ENCODE measurements around the gene TMEM131.
"Not testable (repeated sequence)": the region's sequence is repeated elsewhere in the genome, so short reads cannot be mapped to it uniquely, and the experiment has no call there.

TMEM131 gene

GRCh38 chr2:97935719-97936161 lies 60.0 kb downstream of the TMEM131 start:
- no peaks in the 10 kb centered on the region for H3K27me3 ChIP-seq (ENCODE audit: control insufficient read depth, insufficient read depth, low read length, poor library complexity, severe bottlenecking)
- H3K9me3 ChIP-seq (ENCODE audit: control insufficient read depth, low read length) = no peaks in the 10 kb centered on the region
- H3K27ac ChIP-seq (ENCODE audit: insufficient read depth, low read depth, low read length, poor library complexity, severe bottlenecking) = no peak overlapping the region
- H3K36me3 ChIP-seq (ENCODE audit: control insufficient read depth, insufficient read depth, low read length) = no peaks in the 10 kb centered on the region
- WGBS, 2 experiments = 6 to 10% methylated on average over 2 of the region's 2 CpGs
- H3K4me1 ChIP-seq (ENCODE audit: control insufficient read depth, insufficient read depth, low read length) = peaks cover 14% of the 10 kb centered on the region
- H3K4me3 ChIP-seq (ENCODE audit: insufficient read depth, low read depth, low read length) = no peak overlapping the region

DNA sequence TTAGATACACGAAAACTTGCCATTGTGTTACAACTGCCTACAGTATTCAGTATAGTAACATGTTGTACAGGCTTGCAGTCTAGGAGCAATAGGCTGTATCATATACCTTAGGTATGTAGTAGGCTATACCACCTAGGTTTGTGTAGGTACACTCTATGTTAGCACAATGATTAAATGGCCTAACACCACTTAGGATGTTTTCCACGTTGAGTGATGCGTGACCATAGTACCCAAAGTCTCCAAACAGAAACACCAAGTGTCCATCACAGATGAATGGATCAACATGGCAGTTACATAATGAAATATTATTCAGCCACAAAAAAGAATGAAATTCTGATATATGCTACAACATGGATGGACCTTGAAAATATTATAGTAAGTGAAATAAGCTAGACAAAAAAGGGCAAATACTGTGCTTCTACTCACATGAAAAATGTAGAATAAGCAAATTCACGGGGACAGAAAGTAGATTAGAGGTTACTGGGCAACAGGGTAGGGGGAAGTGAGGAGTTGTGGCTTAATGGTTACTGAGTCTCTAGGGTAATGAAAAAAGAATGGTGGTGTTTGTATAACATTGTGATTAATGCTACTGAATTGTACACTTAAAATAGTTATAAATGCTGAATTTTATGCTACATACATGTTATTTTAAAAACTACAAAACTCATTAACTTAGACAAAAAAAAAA lies 62.6 kb downstream of the TMEM131 start:
- Histone ChIP-seq H3K9me3 (ENCODE audit: control insufficient read depth, low read length) (no peaks in the 10 kb centered on the region), H3K36me3 (ENCODE audit: control insufficient read depth, insufficient read depth, low read length) (no peaks in the 10 kb centered on the region), H3K4me3 (ENCODE audit: insufficient read depth, low read depth, low read length) (no peak overlapping the region), H3K4me1 (ENCODE audit: control insufficient read depth, insufficient read depth, low read length) (peaks cover 14% of the 10 kb centered on the region), H3K27me3 (ENCODE audit: control insufficient read depth, insufficient read depth, low read length, poor library complexity, severe bottlenecking) (no peaks in the 10 kb centered on the region), H3K27ac (ENCODE audit: insufficient read depth, low read depth, low read length, poor library complexity, severe bottlenecking) (no peak overlapping the region)
- 92 to 100% methylated on average over 4 of the region's 4 CpGs for WGBS, 2 experiments

- no peak overlapping the region for H3K4me3 ChIP-seq (ENCODE audit: insufficient read depth, low read depth, low read length)
- peaks cover 14% of the 10 kb centered on the region for H3K4me1 ChIP-seq (ENCODE audit: control insufficient read depth, insufficient read depth, low read length)
- H3K36me3 ChIP-seq (ENCODE audit: control insufficient read depth, insufficient read depth, low read length) = no peaks in the 10 kb centered on the region
- no peaks in the 10 kb centered on the region for H3K27me3 ChIP-seq (ENCODE audit: control insufficient read depth, insufficient read depth, low read length, poor library complexity, severe bottlenecking)
- no peaks in the 10 kb centered on the region for H3K9me3 ChIP-seq (ENCODE audit: control insufficient read depth, low read length)
- H3K27ac ChIP-seq (ENCODE audit: insufficient read depth, low read depth, low read length, poor library complexity, severe bottlenecking) = no peak overlapping the region
Observed at GRCh38 chr2:97931858-97932225, 63.9 kb downstream of the TMEM131 start.

DNA sequence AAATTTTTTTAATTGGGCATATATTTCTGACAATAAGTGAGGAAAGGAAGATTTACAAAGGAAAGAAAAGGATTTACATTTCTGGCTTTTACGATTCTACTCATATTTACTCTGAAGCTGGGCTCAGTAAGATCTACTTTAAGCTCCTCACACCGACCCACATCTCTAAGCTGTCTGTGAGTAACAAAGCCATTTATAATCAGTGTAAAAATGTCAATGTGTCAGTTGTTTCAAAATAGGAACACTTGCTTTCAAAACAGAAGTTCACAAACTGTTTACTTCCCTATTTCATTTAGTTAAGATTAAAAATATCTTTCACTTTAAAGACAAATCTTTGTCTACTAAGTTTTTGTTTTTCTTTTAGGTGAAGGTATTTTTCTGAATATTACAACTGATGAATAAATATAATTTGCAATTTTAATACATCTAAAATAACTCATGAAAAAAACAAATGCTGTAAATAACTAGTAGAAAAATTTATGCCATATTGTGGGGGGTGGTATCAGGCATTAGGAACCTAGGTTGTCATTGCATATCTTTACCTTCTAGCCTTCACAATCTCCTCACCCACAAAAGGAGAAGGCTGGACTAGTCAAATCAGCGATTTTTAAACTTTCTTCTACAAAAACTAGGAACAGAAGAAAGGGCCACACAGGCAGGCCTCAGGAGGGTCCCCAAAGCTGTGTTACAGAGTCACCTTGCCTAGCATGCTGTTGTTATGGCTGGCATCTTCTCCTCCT lies 64.5 kb downstream of the TMEM131 start:
- Histone ChIP-seq H3K4me3 (ENCODE audit: insufficient read depth, low read depth, low read length) (no peak overlapping the region), H3K4me1 (ENCODE audit: control insufficient read depth, insufficient read depth, low read length) (peaks cover 12% of the 10 kb centered on the region), H3K36me3 (ENCODE audit: control insufficient read depth, insufficient read depth, low read length) (no peaks in the 10 kb centered on the region), H3K9me3 (ENCODE audit: control insufficient read depth, low read length) (no peaks in the 10 kb centered on the region), H3K27ac (ENCODE audit: insufficient read depth, low read depth, low read length, poor library complexity, severe bottlenecking) (no peak overlapping the region), H3K27me3 (ENCODE audit: control insufficient read depth, insufficient read depth, low read length, poor library complexity, severe bottlenecking) (no peaks in the 10 kb centered on the region)
- WGBS, 2 experiments = 75 to 79% methylated on average over 2 to 3 of the region's 3 CpGs

DNA sequence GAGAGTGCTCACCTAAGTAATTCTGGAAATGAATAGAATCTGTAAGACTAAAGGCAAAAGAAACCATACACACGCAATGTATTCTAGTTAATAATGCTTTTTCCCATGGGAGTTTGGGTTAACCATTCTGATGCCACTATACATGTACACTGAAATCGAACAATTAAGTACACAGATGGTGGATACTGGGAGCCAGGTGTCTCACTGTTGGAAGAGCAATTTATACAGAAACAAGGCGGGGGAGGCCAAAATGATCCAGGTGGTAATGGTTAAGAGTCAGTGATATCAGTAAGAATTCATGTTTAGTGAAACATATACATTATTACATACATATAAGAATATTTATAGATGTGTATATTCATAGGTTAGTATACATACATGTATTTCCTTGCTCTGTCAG lies 67.2 kb downstream of the TMEM131 start:
- Histone ChIP-seq H3K27me3 (ENCODE audit: control insufficient read depth, insufficient read depth, low read length, poor library complexity, severe bottlenecking) (no peaks in the 10 kb centered on the region), H3K36me3 (ENCODE audit: control insufficient read depth, insufficient read depth, low read length) (peaks cover 10% of the 10 kb centered on the region)
- WGBS, 2 experiments = 99 to 100% methylated on average over 3 of the region's 3 CpGs

DNA sequence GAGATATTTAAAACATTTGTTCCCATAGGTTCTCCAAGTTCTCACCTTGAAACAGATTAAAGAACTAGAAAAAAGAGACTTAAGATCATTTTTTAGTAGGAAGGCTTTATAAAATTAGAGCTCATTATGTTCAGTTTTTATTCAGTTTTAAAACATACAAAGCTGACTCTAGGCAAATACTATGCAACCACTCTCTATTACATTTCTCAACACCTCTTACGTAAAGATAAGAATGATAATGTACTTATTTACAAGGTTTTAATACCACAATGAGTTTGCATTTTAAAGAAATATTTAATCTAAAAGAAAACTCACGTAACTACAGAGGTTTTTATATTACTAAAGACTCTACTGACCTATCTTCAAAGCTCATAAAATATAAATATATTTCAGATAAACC lies 68.8 kb downstream of the TMEM131 start:
- WGBS, 2 experiments = 100% methylated on average over 1 of the region's 2 CpGs; no CpG with 5 or more reads in 1 of the 2 experiments
- no peak overlapping the region for H3K27ac ChIP-seq (ENCODE audit: insufficient read depth, low read depth, low read length, poor library complexity, severe bottlenecking)

More for the DNA sequence above, 67.2 kb downstream of the TMEM131 start:
- no peak overlapping the region for H3K27ac ChIP-seq (ENCODE audit: insufficient read depth, low read depth, low read length, poor library complexity, severe bottlenecking)
- no peak overlapping the region for H3K4me3 ChIP-seq (ENCODE audit: insufficient read depth, low read depth, low read length)
- H3K9me3 ChIP-seq (ENCODE audit: control insufficient read depth, low read length) = no peaks in the 10 kb centered on the region
- peaks cover 5% of the 10 kb centered on the region for H3K4me1 ChIP-seq (ENCODE audit: control insufficient read depth, insufficient read depth, low read length)

DNA sequence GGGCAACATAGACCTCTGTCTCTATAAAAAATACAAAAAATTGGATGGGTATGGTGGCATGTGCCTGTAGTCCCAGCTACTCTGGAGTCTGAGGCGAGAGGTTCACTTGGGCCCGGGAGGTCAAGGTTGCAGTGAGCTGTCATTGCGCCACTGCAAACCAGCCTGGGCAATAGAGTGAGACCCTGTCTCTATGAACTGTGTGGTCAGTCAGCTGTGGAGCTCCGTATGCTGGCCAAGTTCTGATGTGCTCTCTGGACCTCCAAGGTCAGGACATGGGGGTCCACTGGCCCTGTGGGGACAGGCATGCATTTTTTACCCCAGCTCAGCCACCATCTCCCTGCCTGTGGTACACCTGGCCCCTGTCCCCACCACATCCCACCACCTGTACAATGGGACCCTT lies 71.6 kb downstream of the TMEM131 start:
- no peak overlapping the region for H3K27ac ChIP-seq (ENCODE audit: insufficient read depth, low read depth, low read length, poor library complexity, severe bottlenecking)
- no peaks in the 10 kb centered on the region for H3K4me1 ChIP-seq (ENCODE audit: control insufficient read depth, insufficient read depth, low read length)
- no peaks in the 10 kb centered on the region for H3K9me3 ChIP-seq (ENCODE audit: control insufficient read depth, low read length)
- peaks cover 10% of the 10 kb centered on the region for H3K36me3 ChIP-seq (ENCODE audit: control insufficient read depth, insufficient read depth, low read length)
- H3K27me3 ChIP-seq (ENCODE audit: control insufficient read depth, insufficient read depth, low read length, poor library complexity, severe bottlenecking) = no peaks in the 10 kb centered on the region
- H3K4me3 ChIP-seq (ENCODE audit: insufficient read depth, low read depth, low read length) = no peak overlapping the region
- 86 to 96% methylated on average over 4 of the region's 4 CpGs for WGBS, 2 experiments

More for the DNA sequence above, 68.8 kb downstream of the TMEM131 start:
- Histone ChIP-seq H3K9me3 (ENCODE audit: control insufficient read depth, low read length) (no peaks in the 10 kb centered on the region), H3K27me3 (ENCODE audit: control insufficient read depth, insufficient read depth, low read length, poor library complexity, severe bottlenecking) (no peaks in the 10 kb centered on the region), H3K36me3 (ENCODE audit: control insufficient read depth, insufficient read depth, low read length) (peaks cover 10% of the 10 kb centered on the region), H3K4me1 (ENCODE audit: control insufficient read depth, insufficient read depth, low read length) (peaks cover 5% of the 10 kb centered on the region), H3K4me3 (ENCODE audit: insufficient read depth, low read depth, low read length) (no peak overlapping the region)

DNA sequence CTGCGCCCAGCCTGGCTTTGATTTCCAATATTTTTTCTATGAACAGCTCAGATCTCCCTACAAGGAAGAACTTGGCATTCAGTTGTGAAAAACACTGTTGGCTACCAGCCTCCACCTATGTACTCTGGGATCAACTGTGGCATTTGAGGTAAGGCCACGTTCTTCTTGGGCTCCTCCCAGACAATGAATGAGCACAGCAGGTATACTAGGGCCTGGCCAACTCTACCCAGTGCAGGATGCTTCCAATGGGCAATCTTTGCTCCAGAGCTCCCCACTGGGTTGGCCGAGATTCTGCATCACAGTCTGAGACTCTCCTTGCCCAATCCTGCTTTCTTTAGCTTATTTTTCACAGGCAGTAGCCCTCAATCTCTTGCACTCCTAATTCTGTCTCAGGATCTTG lies 75.9 kb downstream of the TMEM131 start:
- Histone ChIP-seq H3K27ac (ENCODE audit: insufficient read depth, low read depth, low read length, poor library complexity, severe bottlenecking) (no peak overlapping the region), H3K4me3 (ENCODE audit: insufficient read depth, low read depth, low read length) (no peak overlapping the region), H3K4me1 (ENCODE audit: control insufficient read depth, insufficient read depth, low read length) (no peaks in the 10 kb centered on the region), H3K36me3 (ENCODE audit: control insufficient read depth, insufficient read depth, low read length) (peaks cover 7% of the 10 kb centered on the region), H3K9me3 (ENCODE audit: control insufficient read depth, low read length) (no peaks in the 10 kb centered on the region), H3K27me3 (ENCODE audit: control insufficient read depth, insufficient read depth, low read length, poor library complexity, severe bottlenecking) (no peaks in the 10 kb centered on the region)
- 82% methylated on average over 3 of the region's 3 CpGs for WGBS, 2 experiments

DNA sequence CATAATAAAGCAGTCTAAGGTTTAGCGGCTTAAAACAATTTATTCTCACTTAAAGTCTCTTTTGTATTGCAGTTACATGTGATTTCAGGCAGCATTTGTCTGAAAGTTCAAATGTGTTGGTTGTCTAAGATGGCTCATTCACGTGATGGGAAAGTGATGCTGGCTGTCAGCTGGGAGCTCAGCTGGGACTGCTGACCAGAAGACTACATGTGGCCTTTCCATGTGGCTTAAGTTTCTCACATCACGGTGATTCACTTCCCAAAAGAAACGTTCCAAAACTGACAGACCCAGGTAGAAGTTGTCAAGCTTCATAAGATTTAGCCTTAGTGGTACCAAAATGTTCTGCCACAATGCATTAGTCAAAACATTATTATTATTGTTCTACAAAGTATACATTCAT lies 76.9 kb downstream of the TMEM131 start:
- H3K4me1 ChIP-seq (ENCODE audit: control insufficient read depth, insufficient read depth, low read length) = no peaks in the 10 kb centered on the region
- H3K9me3 ChIP-seq (ENCODE audit: control insufficient read depth, low read length) = no peaks in the 10 kb centered on the region
- no peaks in the 10 kb centered on the region for H3K27me3 ChIP-seq (ENCODE audit: control insufficient read depth, insufficient read depth, low read length, poor library complexity, severe bottlenecking)
- 87 to 95% methylated on average over 3 to 4 of the region's 4 CpGs for WGBS, 2 experiments
- no peak overlapping the region for H3K4me3 ChIP-seq (ENCODE audit: insufficient read depth, low read depth, low read length)
- H3K36me3 ChIP-seq (ENCODE audit: control insufficient read depth, insufficient read depth, low read length) = no peaks in the 10 kb centered on the region
- no peak overlapping the region for H3K27ac ChIP-seq (ENCODE audit: insufficient read depth, low read depth, low read length, poor library complexity, severe bottlenecking)

- 90 to 94% methylated on average over 6 to 7 of the region's 7 CpGs for WGBS, 2 experiments
- H3K36me3 ChIP-seq (ENCODE audit: control insufficient read depth, insufficient read depth, low read length); H3K27me3 ChIP-seq (ENCODE audit: control insufficient read depth, insufficient read depth, low read length, poor library complexity, severe bottlenecking); H3K9me3 ChIP-seq (ENCODE audit: control insufficient read depth, low read length); H3K27ac ChIP-seq (ENCODE audit: insufficient read depth, low read depth, low read length, poor library complexity, severe bottlenecking); H3K4me1 ChIP-seq (ENCODE audit: control insufficient read depth, insufficient read depth, low read length); H3K4me3 ChIP-seq (ENCODE audit: insufficient read depth, low read depth, low read length): not testable (repeated sequence)
Observed at GRCh38 chr2:97917668-97918067, 78.1 kb downstream of the TMEM131 start.

All from ectodermal cell (in vitro differentiated cells).